GM21381 (cell line): ENCODE measurements around the gene MGST3.
"Not testable (repeated sequence)": the region's sequence is repeated elsewhere in the genome, so short reads cannot be mapped to it uniquely, and the experiment has no call there.

Experiments used
- ATAC-seq: cut with Tn5 transposase; IDR thresholded peaks from one replicate; pipeline ENCODE4 v1.9.1; 2021; ENCODE audit warnings: mild to moderate bottlenecking, moderate library complexity; ENCODE audit not compliant: unreplicated experiment

The MGST3 gene

DNA sequence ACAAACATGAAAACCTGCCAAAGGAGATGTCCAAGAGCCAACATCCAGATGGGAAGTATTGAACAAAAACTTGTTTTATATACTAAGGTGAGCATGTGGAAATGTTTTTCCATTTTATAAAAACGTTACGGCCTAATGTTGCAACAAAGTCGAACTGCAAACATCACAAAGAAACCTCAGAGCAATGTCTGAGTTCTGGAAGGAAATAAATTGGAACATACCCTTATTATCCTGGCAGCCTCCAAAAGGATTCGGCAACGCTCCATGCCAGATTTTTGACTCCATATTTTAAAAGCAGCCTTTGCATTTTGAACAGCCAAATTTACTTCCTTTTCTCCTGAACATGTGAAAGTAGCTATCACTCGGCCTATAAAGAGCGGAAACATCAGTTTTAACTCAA, 64.0 kb downstream of the MGST3 start:
- ATAC-seq, result no peak

DNA sequence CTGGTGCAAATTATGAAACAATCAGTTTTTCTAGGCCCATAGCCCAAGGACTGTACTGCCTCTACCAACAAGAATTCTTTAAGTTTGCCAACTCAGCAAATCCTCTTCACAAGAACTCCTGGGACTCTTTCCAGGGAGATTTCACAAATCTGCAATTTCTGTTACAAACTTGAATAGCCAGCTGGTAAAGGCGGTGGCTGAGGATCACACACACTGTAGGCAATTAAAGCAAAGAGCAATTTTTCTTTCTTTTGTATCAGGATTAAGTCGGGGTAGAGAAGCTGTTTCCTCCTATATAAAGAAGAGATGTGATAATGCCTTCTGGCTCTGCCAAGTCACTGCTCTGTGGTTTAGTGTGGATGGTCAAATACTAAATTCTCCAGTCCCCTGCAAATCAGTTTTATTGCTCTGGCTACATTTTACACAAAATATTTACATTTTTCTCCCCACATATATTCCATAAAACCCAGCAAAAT, 65.6 kb downstream of the MGST3 start:
- ATAC-seq, result no peak

GRCh38 chr1:165697491-165697880, 66.5 kb downstream of the MGST3 start:
- ATAC-seq, result no peak

DNA sequence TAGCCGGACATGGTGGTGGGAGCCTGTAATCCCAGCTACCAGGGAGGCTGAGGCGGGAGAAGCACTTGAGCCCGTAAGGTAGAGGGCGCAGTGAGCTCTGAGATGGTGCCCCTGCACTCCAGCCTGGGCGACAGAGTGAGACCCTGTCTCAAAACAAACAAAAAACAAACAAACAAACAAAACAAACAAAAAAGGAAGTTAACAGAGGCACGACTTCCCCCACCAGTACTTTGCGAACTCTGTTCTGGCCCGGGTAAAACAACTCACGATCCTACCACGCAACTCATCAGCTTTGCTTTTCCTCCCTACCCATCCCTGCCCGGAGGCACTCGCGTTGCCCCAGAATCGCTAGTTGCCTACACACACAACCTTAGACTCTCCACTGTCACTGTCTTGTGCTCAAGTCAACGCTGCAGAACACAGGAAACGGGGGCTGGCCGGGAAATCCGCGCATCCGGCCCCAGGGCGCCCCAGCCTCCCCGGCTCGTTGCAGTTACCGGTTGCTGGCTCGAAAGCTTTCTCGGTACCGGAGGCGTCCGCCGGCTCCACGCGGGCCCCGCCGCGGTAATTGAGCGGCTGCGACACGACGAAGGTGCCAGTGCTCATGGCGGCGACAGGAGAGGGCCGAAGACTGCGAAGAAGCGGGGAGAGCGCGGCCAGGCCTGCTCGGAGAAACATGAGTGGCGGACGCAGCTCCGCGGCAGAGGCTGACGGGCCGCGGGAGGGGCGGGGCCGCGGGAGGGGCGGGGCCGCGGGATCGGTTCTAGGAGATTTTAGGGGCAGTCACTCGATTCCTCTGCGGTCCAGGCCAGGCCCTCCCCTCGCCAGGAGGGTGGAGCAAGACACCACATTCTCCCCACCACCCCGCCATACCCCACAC, 67.1 kb downstream of the MGST3 start, which contains the start of gene ALDH9A1:
Gene ALDH9A1, minus strand, starts transcription at position 682 of the 880 bp plus-strand sequence. Its CDS starts 4 bp downstream, at position 678.
- ATAC-seq, result peak; percentile 92

DNA sequence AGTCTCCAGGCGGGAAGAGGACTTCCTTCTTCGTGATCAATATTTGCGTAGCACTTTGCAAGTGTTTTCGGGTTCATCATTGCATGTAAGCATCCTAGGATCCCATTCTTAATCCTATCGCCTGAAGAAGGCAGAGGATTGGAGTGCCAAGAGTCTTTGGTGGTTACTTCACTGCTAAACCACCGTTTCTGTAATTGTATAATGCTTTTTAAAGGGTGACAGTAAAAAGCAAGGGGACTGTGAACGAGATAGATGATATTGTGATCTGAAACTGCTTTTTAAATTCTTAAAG, 67.7 kb downstream of the MGST3 start:
- ATAC-seq, result no peak

GRCh38 chr1:165699577-165699976, 68.5 kb downstream of the MGST3 start:
- no peak for ATAC-seq

GRCh38 chr1:165701922-165702321, 70.9 kb downstream of the MGST3 start:
- ATAC-seq, result not testable (repeated sequence)

DNA sequence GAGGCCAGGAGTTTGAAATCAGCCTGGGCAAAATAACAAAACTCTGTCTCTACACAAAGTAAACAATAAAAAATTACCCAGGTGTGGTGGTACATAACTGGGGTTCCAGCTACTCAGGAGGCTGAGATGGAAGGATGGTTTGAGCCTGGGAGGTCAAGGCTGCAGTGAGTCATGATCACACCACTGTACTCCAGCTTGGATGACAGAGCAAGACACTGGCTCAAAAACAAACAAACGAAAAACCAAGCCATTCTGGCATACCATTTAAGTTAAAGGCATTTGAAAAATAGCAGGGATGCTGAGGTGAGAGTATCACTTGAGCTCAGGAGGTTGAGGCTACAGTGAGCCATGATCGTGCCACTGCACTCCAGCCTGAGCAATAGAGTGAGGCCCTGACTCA, 72.6 kb downstream of the MGST3 start:
- no peak for ATAC-seq
